ENCODE results near the gene MAG.

Gene MAG

GRCh38 chr19:35362261-35363000, 70.5 kb downstream of the MAG start:
- Mint-ChIP-seq H3K36me3 (no peaks in the 10 kb centered on the region), H3K4me1 (peaks cover 8% of the 10 kb centered on the region), H3K9me3 (no peaks in the 10 kb centered on the region), H3K27ac (no peak overlapping the region), H3K27me3 (no peaks in the 10 kb centered on the region), H3K4me3 (no peak overlapping the region)

DNA sequence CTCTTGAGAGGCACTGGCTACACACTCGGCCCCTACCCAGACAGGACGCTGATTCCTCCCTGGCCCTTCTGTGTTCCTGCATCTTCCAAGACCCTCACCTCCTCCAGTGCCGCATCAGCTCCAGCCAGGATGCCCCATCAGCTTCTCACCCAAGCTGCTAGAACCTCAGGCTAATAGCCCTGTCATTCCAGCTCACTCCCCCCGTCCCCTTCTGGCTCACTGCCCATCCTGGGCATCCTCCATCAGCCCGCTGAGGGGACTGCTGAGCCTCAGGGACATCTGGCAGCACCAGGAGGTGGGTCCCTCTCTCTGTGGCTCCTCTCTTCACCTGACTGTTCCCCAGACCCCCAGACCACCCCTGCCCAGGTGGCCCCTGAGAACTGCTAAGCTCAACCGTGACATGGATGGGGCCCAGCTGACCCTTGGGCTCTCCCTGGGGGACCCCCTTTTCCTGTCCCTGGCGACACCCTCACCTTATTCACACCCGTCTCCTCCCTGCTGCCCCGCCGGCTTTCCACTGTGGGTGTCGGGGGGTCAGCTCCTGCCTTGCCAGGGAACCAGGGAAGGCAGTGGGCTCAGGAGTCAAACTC, 71.1 kb downstream of the MAG start:
- peak overlapping the region; percentile 30 for H3K27ac Mint-ChIP-seq
- no peaks in the 10 kb centered on the region for H3K36me3 Mint-ChIP-seq
- peaks cover 3% of the 10 kb centered on the region for H3K4me1 Mint-ChIP-seq
- H3K4me3 Mint-ChIP-seq, result no peak overlapping the region
- H3K27me3 Mint-ChIP-seq, result no peaks in the 10 kb centered on the region
- H3K9me3 Mint-ChIP-seq, result no peaks in the 10 kb centered on the region

Measured in activated naive CD4-positive, alpha-beta T cell treated with anti-CD3 and anti-CD28 coated beads, Interleukin-2, amount 50 U/mL, for 24 hours (primary cell).